SJSA1 (cell line): ENCODE measurements around the gene GET3. TPM values are rescaled to one million over a fixed set of nuclear protein-coding genes. Genes with fewer than 3 reads are reported as not detected.
"Not testable (repeated sequence)": the region's sequence is repeated elsewhere in the genome, so short reads cannot be mapped to it uniquely, and the experiment has no call there.

Source experiments
- DNase-seq, 2 experiments: peaks; one replicate each; pipeline ENCODE4 v3.0.0-alpha.2; 2015 to 2020; ENCODE audit warnings: low spot score in 2 of 2, low read depth in 1 of 2
- H3K27ac ChIP-seq: fragments of 250-450 bp; sonication (Bioruptor Pico); 2 replicates; pipeline ENCODE4 v1.5.1; 2020; ENCODE audit warnings: mild to moderate bottlenecking, moderate library complexity
- H3K27me3 ChIP-seq: fragments of 250-450 bp; sonication (Bioruptor Pico); replicated peaks from 2 replicates; pipeline ENCODE4 v1.5.1; 2020; ENCODE audit warnings: mild to moderate bottlenecking, moderate library complexity
- H3K36me3 ChIP-seq: fragments of 250-450 bp; sonication (Bioruptor Pico); 2 replicates; pipeline ENCODE4 v1.5.1; 2020; ENCODE audit warnings: mild to moderate bottlenecking
- H3K4me1 ChIP-seq: fragments of 250-450 bp; sonication (Bioruptor Pico); replicated peaks from 2 replicates; pipeline ENCODE4 v1.6.1; 2021; ENCODE audit warnings: mild to moderate bottlenecking
- H3K4me3 ChIP-seq: fragments of 250-450 bp; sonication (Bioruptor Pico); 2 replicates; pipeline ENCODE4 v1.5.1; 2020; ENCODE audit warnings: mild to moderate bottlenecking
- H3K9me3 ChIP-seq: fragments of 250-450 bp; sonication (Bioruptor Pico); replicated peaks from 2 replicates; pipeline ENCODE4 v1.5.1; 2020; ENCODE audit warnings: mild to moderate bottlenecking
- total RNA-seq: library from RNA; depleted of rRNA; stranded (reverse); fragments of >200 nt; shearing (Covaris generic); gene quantifications from 2 replicates; pipeline ENCODE4 v1.2.3, GENCODE V29; 2014

GET3 gene
- total RNA-seq, 1 experiment from 2014 or later = 127 TPM

DNA sequence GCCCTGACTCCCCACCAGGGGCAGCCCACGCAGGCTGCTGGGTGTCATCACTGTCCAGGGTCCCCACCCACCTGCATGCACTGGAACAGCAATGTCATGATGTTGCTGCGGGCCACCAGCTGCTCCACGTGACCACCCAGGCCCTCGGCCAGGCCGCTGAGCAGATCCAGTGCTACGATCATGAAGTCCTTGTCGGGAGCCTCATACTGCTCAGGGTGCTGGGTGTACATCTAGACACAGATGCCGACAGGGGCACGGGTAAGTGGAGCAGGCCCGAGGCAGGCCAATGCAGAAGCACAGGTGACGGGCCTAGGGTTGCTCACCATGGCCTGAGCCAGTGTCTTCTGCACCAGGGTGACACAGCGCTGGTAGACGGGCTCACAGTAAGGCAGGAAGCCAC lies 32.1 kb upstream of the GET3 start:
- Histone ChIP-seq H3K27ac (no peak overlapping the region), H3K4me3 (no peak overlapping the region), H3K4me1 (no peaks in the 10 kb centered on the region), H3K36me3 (peaks cover 93% of the 10 kb centered on the region), H3K9me3 (no peaks in the 10 kb centered on the region), H3K27me3 (no peaks in the 10 kb centered on the region)
- DNase-seq = no peak

DNA sequence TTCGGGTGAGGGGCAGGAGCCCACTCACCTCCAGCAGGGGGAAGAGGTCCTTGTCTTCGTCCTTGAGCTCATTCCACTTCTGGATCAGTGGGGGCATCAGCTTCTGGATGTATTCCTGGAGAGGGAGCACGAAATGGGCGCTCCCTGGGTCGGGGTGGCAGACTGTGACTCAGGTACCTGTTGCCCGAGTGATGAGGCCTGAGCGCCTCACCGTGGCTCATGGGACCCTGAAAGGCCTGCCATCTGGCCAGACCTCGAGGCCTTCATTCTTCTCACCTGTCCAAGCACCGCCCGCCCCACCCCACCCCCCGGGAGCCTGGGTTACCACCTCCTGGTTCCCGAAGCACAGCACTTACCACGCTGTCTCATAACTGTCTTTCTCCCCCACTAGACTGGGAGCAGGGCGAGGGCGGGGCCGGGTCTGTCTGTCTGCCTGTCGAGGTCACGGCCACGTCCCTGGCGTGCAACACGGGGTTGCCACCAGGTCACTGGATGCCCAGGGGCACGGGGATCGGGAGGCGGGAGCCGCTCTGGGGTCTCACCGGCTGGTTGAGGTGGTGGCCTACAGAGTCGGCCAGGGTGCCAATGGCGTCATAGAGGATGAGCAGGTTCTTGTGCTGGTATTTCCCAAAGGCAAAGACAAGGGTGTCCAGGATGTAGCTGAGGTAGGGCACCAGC lies 31.5 kb upstream of the GET3 start:
- Histone ChIP-seq H3K9me3 (no peaks in the 10 kb centered on the region), H3K27ac (no peak overlapping the region), H3K4me3 (no peak overlapping the region), H3K4me1 (no peaks in the 10 kb centered on the region), H3K27me3 (no peaks in the 10 kb centered on the region), H3K36me3 (peaks cover 96% of the 10 kb centered on the region)
- no peak for DNase-seq

DNA sequence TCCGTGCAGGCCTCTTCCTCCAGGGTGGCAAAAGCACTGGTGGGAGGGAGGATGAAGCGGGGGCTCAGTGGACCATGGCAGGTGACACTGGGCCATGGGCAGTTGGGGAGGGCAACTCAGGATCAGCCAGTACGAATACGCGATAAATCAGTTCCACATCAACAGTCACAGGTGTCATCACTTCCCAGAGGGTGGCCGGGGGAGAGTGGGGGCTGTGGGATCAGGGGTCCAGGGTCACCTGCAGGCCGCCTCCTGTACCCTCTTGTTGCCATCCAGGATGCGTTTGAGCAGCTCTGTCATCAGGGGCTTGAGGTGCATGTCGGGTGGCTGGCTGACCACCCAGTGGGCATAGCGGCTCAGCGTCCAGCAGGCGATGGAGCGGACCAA lies 31.0 kb upstream of the GET3 start:
- no peaks in the 10 kb centered on the region for H3K27me3 ChIP-seq
- DNase-seq = no peak
- H3K4me1 ChIP-seq = no peaks in the 10 kb centered on the region
- H3K9me3 ChIP-seq = no peaks in the 10 kb centered on the region
- no peak overlapping the region for H3K4me3 ChIP-seq
- no peak overlapping the region for H3K27ac ChIP-seq
- peaks cover 96% of the 10 kb centered on the region for H3K36me3 ChIP-seq

DNA sequence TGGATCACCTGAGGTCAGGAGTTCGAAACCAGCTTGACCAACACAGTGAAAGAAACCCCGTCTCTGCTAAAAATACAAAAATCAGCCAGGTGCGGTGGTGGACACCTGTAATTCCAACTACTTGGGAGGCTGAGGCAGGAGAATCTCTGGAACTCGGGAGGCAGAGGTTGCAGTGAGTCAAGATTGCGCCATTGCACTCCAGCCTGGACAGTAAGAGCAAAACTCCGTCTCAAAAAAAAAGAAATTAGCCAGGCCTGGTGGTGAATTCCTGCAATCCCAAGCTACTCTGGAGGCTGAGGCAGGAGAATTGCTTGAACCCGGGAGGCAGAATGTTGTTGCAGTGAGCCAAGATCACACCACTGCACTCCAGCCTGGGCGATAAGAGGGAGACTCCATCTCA lies 28.7 kb upstream of the GET3 start:
- Histone ChIP-seq H3K4me3 (no peak overlapping the region), H3K4me1 (no peaks in the 10 kb centered on the region)
- no peak for DNase-seq

DNA sequence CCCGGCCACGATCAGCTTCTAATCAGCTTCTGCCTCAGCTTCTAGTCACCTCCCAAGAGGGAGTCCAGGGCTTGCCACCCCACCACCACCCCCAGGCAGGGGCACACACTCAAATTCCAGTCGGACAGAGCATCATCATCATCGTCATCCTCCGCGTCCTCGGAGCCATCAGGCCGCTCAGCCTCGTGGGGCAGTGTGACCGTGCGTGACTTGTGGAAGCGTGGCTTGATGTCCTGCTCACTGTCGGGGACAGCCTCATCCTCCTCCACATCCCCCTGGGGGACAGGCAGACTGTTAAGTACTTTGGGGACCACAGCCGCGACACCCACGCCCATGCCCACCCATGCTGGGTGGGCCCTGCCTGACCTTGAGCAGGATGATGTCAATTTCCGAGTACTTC lies 26.1 kb upstream of the GET3 start:
- Histone ChIP-seq H3K4me1 (no peaks in the 10 kb centered on the region), H3K4me3 (no peak overlapping the region), H3K9me3 (no peaks in the 10 kb centered on the region), H3K36me3 (peaks cover 92% of the 10 kb centered on the region), H3K27ac (no peak overlapping the region), H3K27me3 (no peaks in the 10 kb centered on the region)
- DNase-seq = no peak

More for the DNA sequence above, 28.7 kb upstream of the GET3 start:
- H3K27me3 ChIP-seq = no peaks in the 10 kb centered on the region
- H3K9me3 ChIP-seq = no peaks in the 10 kb centered on the region
- H3K36me3 ChIP-seq = peaks cover 92% of the 10 kb centered on the region
- H3K27ac ChIP-seq = no peak overlapping the region

DNA sequence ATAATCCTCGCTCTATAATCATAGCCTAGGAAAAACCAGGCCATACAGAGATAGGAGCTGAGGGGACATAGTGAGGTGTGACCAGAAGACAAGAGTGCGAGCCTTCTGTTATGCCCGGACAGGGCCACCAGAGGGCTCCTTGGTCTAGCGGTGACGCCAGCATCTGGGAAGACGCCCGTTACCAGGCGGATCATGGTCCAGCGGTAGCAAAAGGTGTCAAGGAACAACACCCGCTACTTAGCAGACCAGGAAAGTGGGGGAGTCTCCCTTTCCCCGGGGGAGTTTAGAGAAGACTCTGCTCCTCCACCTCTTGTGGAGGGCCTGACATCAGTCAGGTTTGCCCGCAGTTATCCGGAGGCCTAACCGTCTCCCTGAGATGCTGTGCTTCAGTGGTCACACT lies 25.2 kb upstream of the GET3 start:
- H3K4me1 ChIP-seq, H3K27me3 ChIP-seq, DNase-seq, H3K4me3 ChIP-seq, H3K9me3 ChIP-seq, H3K27ac ChIP-seq: not testable (repeated sequence)
- peaks cover 91% of the 10 kb centered on the region for H3K36me3 ChIP-seq

DNA sequence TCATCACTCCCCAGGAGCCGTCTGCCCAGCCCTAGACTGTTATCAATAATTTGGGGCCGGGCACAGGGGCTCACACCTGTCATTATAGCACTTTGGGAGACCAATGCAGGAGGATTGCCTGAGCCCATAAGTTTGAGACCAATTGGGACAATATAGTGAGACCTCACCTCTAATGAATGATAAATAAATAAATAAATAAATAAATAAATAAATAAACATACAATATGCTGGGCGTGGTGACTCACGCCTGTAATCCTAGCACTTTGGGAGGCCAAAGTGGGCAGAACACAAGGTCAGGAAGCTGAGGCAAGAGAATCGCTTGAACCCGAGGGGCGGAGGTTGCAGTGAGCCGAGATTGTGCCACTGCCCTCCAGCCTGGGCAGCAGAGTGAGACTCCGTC lies 24.0 kb upstream of the GET3 start:
- peaks cover 93% of the 10 kb centered on the region for H3K36me3 ChIP-seq
- H3K4me1 ChIP-seq, DNase-seq, H3K27me3 ChIP-seq, H3K9me3 ChIP-seq, H3K27ac ChIP-seq, H3K4me3 ChIP-seq: not testable (repeated sequence)

DNA sequence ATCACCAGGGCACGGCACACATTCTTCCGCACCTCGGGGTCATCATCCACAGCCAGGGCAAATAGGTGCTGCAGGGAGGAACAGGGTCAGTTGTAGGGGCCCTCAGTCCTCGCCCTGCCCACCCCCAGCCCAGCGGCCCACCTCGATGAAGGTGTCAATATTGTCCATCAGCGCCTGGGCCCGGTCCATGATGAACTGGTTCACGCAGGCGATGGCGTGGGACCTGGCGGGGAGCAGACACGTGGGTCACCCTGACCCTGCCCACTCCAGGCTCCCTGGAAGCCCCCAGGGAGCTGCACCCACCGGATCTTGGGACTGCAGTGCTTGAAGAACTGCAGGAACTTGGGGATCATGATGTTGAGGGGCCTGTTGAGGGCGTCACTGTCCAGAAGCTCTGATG lies 22.2 kb upstream of the GET3 start:
- no peak overlapping the region for H3K4me3 ChIP-seq
- peaks cover under 1% of the 10 kb centered on the region; the same call in 1 of the 2 replicates for H3K4me1 ChIP-seq
- DNase-seq = no peak
- peaks cover 91% of the 10 kb centered on the region for H3K36me3 ChIP-seq
- H3K9me3 ChIP-seq = no peaks in the 10 kb centered on the region
- no peaks in the 10 kb centered on the region for H3K27me3 ChIP-seq
- no peak overlapping the region for H3K27ac ChIP-seq

DNA sequence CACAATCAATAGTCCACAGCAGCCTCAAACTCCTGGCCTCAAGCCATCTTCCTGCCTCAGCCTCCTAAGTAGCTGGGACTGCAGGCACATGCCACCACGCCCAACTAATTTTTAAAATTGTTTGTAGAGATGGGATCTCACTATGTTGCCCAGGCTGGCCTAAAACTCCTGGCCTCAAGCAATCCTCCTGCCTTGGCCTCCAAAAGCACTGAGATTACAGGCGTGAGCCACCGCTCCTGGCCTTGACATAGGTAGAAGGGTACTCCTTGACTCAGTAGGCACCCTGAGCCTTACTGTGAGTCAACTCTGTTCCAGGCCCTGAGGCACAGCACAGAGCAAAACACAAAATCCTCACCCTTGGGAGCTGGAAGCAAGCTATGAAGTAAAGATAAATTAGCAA lies 21.4 kb upstream of the GET3 start:
- Histone ChIP-seq H3K9me3 (no peaks in the 10 kb centered on the region), H3K27me3 (no peaks in the 10 kb centered on the region), H3K4me3 (no peak overlapping the region), H3K36me3 (peaks cover 90% of the 10 kb centered on the region), H3K4me1 (peaks cover 9% of the 10 kb centered on the region), H3K27ac (no peak overlapping the region)
- no peak for DNase-seq

DNA sequence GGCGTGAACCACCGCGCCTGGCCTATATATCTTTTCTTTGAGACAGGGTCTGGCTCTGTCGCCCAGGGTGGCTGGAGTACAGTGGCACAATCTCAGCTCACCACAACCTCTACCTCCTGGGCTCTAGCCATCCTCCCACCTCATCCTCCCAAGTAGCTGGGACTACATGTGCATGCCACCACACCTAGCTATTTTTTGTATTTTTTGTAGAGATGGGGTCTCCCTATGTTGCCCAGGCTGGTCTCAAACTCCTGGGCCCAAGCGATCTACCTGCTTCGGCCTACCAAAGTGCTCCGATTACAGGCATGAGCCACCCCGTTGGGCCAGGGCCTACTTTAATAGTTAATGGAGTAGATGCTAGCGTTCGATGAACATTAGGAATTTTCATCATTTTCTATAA lies 17.0 kb upstream of the GET3 start:
- DNase-seq = no peak
- Histone ChIP-seq H3K27me3 (no peaks in the 10 kb centered on the region), H3K27ac (no peak overlapping the region), H3K9me3 (no peaks in the 10 kb centered on the region), H3K4me1 (peaks cover 27% of the 10 kb centered on the region), H3K36me3 (peaks cover 53% of the 10 kb centered on the region), H3K4me3 (peak overlapping the region; percentile 62)

DNA sequence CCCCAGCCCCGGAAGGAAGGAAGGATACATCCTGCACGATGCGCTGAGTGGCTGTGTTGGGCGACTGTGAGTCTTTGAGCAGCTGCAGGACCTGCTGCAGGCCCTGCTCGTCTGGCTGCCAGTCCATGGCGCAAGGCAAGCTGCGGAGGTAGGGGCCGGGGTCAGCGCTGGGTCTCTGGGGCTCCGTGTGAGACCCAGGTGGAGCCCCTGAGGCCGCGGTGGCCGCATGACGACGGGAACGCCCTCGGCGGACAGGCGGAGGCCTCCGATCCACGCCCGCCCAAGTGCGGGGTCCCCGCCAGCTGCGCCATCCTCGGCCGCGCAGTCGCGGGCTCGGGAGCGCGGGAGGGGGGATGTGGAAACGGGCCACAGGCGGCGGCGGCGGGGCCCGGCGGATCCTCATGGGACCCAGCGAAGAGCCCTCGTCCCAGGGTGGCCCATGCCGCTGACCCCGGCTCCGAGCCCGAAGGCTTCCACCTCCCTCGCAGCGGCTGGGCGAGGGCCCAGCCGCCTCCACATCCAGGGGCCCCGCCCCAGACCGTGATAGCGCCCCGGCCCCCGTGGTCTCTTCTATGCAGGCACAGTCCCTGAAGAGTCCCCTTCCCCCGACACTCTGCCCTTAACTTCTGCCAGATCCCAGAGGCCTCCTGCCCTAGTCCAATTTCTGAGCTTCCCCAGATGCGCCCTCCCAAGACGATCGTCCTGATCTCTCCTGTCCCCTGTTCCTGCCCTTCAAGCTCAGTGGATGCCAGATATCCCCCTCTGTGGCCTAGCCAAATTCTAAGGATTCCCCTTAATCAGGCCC lies 16.2 kb upstream of the GET3 start:
- peak in 1 of 2 experiments; percentile 34 for DNase-seq
- Histone ChIP-seq H3K27me3 (no peaks in the 10 kb centered on the region), H3K27ac (peak overlapping the region; percentile 87), H3K4me1 (peaks cover 27% of the 10 kb centered on the region), H3K36me3 (peaks cover 46% of the 10 kb centered on the region), H3K9me3 (no peaks in the 10 kb centered on the region), H3K4me3 (peak overlapping the region; percentile 62)

DNA sequence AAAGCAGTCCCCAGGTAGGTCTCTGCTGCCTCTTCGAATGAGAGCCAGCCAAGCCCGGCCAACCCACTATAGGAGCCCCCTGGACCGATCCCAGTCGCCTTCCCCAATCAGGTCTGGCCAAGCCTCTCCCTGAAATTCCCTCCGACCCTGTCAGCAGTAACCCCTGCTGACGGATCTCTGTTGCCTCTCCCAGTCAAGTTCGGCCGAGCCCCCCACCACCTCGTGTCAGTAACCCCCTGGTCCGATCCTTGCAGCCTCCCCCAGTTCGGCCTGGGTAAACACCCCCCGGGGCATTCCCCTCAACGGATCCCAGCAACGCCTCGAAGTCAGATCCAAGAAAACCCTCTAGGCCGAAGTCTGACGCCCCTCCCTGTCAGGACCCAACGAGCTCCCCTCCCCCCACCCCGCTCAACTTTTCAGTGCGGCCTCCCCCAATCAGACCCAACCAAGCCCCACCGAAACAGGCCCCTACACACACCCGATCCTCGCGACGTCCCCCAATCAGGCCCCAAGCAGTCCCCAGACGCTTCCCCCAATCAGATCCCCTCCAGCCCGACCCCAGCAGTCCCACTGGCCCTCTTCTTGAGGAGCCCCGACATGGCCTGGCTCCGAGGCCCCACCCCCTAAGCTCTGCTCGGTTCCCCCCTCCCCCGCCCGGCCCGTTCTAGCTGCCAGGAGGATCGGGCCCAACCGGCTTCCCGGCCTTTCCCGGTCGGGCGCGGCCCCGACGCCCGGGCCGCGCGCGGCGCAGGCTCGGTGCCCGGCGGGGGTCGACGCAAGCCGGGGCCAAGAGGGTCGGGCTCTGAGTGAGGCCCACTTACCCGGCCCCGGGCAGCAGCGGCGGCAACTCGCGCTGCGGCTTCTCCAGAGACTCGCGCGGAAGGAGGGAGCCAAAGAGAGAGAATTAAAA lies 15.4 kb upstream of the GET3 start:
- Histone ChIP-seq H3K4me3 (peak overlapping the region; percentile 62), H3K4me1 (peaks cover 27% of the 10 kb centered on the region), H3K27me3 (no peaks in the 10 kb centered on the region), H3K27ac (peak overlapping the region; percentile 87), H3K36me3 (peaks cover 42% of the 10 kb centered on the region), H3K9me3 (no peaks in the 10 kb centered on the region)
- peak; percentile 58 to 87 for DNase-seq

DNA sequence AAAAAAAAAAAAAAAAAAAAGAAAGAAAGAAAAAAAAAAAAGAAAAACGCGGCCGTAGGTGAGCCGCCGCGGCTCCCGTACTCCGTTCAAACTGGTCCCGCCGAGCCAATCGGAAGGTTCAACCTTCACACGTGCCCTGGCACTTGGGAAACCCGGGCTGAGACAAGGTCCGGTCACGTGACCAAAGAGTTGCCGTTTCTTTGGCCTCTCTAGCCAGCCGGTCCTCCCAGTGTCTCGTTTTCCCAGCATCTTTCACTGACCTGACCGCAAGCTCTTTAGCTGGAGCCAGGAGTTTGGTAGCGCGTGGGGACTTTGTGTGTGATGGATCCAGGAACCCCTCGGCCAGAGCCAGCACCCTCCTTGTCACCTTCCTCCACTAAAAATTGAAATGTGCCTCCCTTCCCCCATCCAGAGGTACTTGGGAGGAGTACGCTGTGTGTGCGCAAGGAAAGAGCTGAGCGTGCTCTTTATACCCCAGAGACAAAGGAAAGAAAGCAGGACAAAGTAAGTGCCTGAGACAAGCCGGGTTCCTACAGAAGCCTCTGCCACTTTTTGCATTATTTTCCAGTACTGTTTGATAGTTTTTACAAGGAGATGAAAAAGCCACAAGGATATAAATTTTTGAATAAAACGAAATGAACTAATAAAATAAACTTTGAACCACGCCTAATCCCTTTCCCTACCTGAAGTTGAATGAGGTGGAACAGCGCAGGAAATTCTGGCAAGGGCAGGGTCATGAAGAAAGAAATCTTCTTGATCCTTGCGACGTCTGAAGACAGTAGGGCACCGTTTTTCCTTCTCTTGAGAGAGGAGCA lies 14.5 kb upstream of the GET3 start:
- H3K27ac ChIP-seq = peak overlapping the region; percentile 87
- no peaks in the 10 kb centered on the region for H3K9me3 ChIP-seq
- H3K4me3 ChIP-seq = peak overlapping the region; percentile 62
- DNase-seq = peak; percentile 96 to 99
- peaks cover 38% of the 10 kb centered on the region for H3K36me3 ChIP-seq
- no peaks in the 10 kb centered on the region for H3K27me3 ChIP-seq
- peaks cover 27% of the 10 kb centered on the region for H3K4me1 ChIP-seq
